ENCODE data around the gene LBP.
"Not testable (repeated sequence)": the region's sequence is repeated elsewhere in the genome, so short reads cannot be mapped to it uniquely, and the experiment has no call there.

- TF ChIP-seq CTCF (conservative IDR thresholded peaks at IDR 0.05; ENCODE audit: low read depth in 2 of 2); EZH2phosphoT487 (IDR thresholded peaks at IDR 0.05; ENCODE audit: unreplicated experiment); STAT1 (IDR thresholded peaks at IDR 0.05; ENCODE audit: unreplicated experiment); EZH2 (IDR thresholded peaks at IDR 0.05; ENCODE audit: low read depth, unreplicated experiment): not testable (repeated sequence)
Observed at GRCh38 chr20:38377838-38378237, 31.6 kb downstream of the LBP start.

Data from GM23338 (cell line).